H9 (cell line): ENCODE data around the gene PBX1. TPM values are rescaled to one million over a fixed set of nuclear protein-coding genes. Genes with fewer than 3 reads are reported as not detected.

Source experiments
- DNase-seq: peaks from one replicate; pipeline ENCODE4 v3.0.0-alpha.2; 2017
- H2AFZ ChIP-seq: one replicate; pipeline ENCODE4 v1.6.1; 2013; ENCODE audit warnings: mild to moderate bottlenecking, low read length, control low read depth, moderate library complexity
- H2AK5ac ChIP-seq: 2 replicates; pipeline ENCODE4 v1.6.1; 2013; ENCODE audit warnings: low read length, control low read depth, mixed read lengths; ENCODE audit not compliant: insufficient read length
- H2BK120ac ChIP-seq: one replicate; pipeline ENCODE4 v1.6.1; 2013; ENCODE audit warnings: low read depth, mild to moderate bottlenecking, low read length, control low read depth, inconsistent platforms; ENCODE audit not compliant: poor library complexity, severe bottlenecking
- H2BK12ac ChIP-seq: 2 replicates; pipeline ENCODE4 v1.6.1; 2013; ENCODE audit warnings: low read length, control low read depth, mixed read lengths, low read depth; ENCODE audit not compliant: insufficient read length
- H2BK15ac ChIP-seq: 2 replicates; pipeline ENCODE4 v1.6.1; 2013; ENCODE audit warnings: low read depth, low read length, control low read depth
- H2BK20ac ChIP-seq: one replicate; pipeline ENCODE4 v1.6.1; 2013; ENCODE audit warnings: low read depth, mild to moderate bottlenecking, low read length, control low read depth, inconsistent platforms; ENCODE audit not compliant: poor library complexity, severe bottlenecking
- H2BK5ac ChIP-seq: 2 replicates; pipeline ENCODE4 v1.6.1; 2013; ENCODE audit warnings: low read length, control low read depth, mixed read lengths; ENCODE audit not compliant: insufficient read length
- H3K14ac ChIP-seq: 2 replicates; pipeline ENCODE4 v1.6.1; 2013; ENCODE audit warnings: low read length, control low read depth; ENCODE audit not compliant: insufficient read depth
- H3K18ac ChIP-seq: 2 replicates; pipeline ENCODE4 v1.6.1; 2013; ENCODE audit warnings: low read depth, mild to moderate bottlenecking, mixed read lengths, low read length, control low read depth; ENCODE audit not compliant: insufficient read length
- H3K23ac ChIP-seq: 2 replicates; pipeline ENCODE4 v1.6.1; 2013; ENCODE audit warnings: low read length, control low read depth, mixed read lengths, low read depth; ENCODE audit not compliant: insufficient read length
- H3K23me2 ChIP-seq: 2 replicates; pipeline ENCODE4 v1.6.1; 2013; ENCODE audit warnings: low read depth, mild to moderate bottlenecking, mixed read lengths, low read length, control low read depth; ENCODE audit not compliant: insufficient read length, poor library complexity, severe bottlenecking
- H3K27ac ChIP-seq: 2 replicates; pipeline ENCODE4 v1.5.1; 2013; ENCODE audit warnings: low read length, control low read depth, mixed read lengths, low read depth; ENCODE audit not compliant: insufficient read length
- H3K27me3 ChIP-seq: 2 replicates; pipeline ENCODE4 v1.6.1; 2013; ENCODE audit warnings: low read length, control low read depth, inconsistent platforms; ENCODE audit not compliant: insufficient read depth
- H3K4ac ChIP-seq: 2 replicates; pipeline ENCODE4 v1.6.1; 2013; ENCODE audit warnings: low read depth, mild to moderate bottlenecking, control low read depth, inconsistent platforms, low read length, moderate library complexity
- H3K4me1 ChIP-seq: 2 replicates; pipeline ENCODE4 v1.6.1; 2013; ENCODE audit warnings: low read length, control low read depth, inconsistent platforms; ENCODE audit not compliant: insufficient read depth
- H3K4me2 ChIP-seq: 2 replicates; pipeline ENCODE4 v1.6.1; 2013; ENCODE audit warnings: low read length, control low read depth, mixed read lengths; ENCODE audit not compliant: insufficient read length, insufficient read depth
- H3K56ac ChIP-seq: 2 replicates; pipeline ENCODE4 v1.6.1; 2013; ENCODE audit warnings: low read depth, mild to moderate bottlenecking, mixed read lengths, low read length, control low read depth; ENCODE audit not compliant: insufficient read length
- H3K79me1 ChIP-seq: 2 replicates; pipeline ENCODE4 v1.6.1; 2013; ENCODE audit warnings: low read depth, mild to moderate bottlenecking, moderate library complexity, low read length, control low read depth, inconsistent platforms; ENCODE audit not compliant: insufficient read depth, poor library complexity, severe bottlenecking
- H3K79me2 ChIP-seq: 2 replicates; pipeline ENCODE4 v1.6.1; 2013; ENCODE audit warnings: low read length, control low read depth, inconsistent platforms; ENCODE audit not compliant: insufficient read depth
- H3K9ac ChIP-seq: 2 replicates; pipeline ENCODE4 v1.6.1; 2013; ENCODE audit warnings: low read length, control low read depth, mixed read lengths; ENCODE audit not compliant: insufficient read length; ENCODE audit errors: extremely low read depth
- H3K9me3 ChIP-seq: one replicate; pipeline ENCODE4 v1.6.1; 2013; ENCODE audit warnings: low read depth, low read length, inconsistent platforms; ENCODE audit not compliant: control insufficient read depth
- H3T11ph ChIP-seq: one replicate; pipeline ENCODE4 v1.6.1; 2013; ENCODE audit warnings: mild to moderate bottlenecking, low read length, control low read depth, inconsistent platforms
- H4K20me1 ChIP-seq: one replicate; pipeline ENCODE4 v1.6.1; 2013; ENCODE audit not compliant: control insufficient read depth, insufficient read length, insufficient read depth
- H4K5ac ChIP-seq: 2 replicates; pipeline ENCODE4 v1.6.1; 2013; ENCODE audit warnings: low read depth, mild to moderate bottlenecking, mixed read lengths, low read length, control low read depth; ENCODE audit not compliant: insufficient read length
- H4K8ac ChIP-seq: replicated peaks from 2 replicates; pipeline ENCODE4 v1.6.1; 2013; ENCODE audit warnings: low read length, control low read depth, mixed read lengths, low read depth; ENCODE audit not compliant: insufficient read length
- H4K91ac ChIP-seq: 2 replicates; pipeline ENCODE4 v1.6.1; 2013; ENCODE audit warnings: low read depth, mild to moderate bottlenecking, moderate library complexity, mixed read lengths, low read length, control low read depth; ENCODE audit not compliant: insufficient read length
- H3K27ac Mint-ChIP-seq, 3 experiments: 2 replicates in 2 of 3; 3 replicates in 1 of 3; pipeline ENCODE4 v1.8.0; 2020 to 2021; ENCODE audit warnings: mixed read lengths in 3 of 3, mild to moderate bottlenecking in 1 of 3, moderate library complexity in 1 of 3
- H3K27me3 Mint-ChIP-seq: 2 replicates; pipeline ENCODE4 v1.8.0; 2021; ENCODE audit warnings: low read depth, mild to moderate bottlenecking, moderate library complexity, mixed read lengths
- H3K36me3 Mint-ChIP-seq, 3 experiments: 2 replicates in 2 of 3; 3 replicates in 1 of 3; pipeline ENCODE4 v1.8.0; 2020 to 2021; ENCODE audit warnings: low read depth in 3 of 3, mixed read lengths in 3 of 3; ENCODE audit not compliant: insufficient read depth in 1 of 3
- H3K4me1 Mint-ChIP-seq, 2 experiments: 2 replicates each; pipeline ENCODE4 v1.8.0; 2020; ENCODE audit warnings: mixed read lengths in 2 of 2
- H3K4me3 Mint-ChIP-seq, 2 experiments: 2 replicates in 1 of 2; 3 replicates in 1 of 2; pipeline ENCODE4 v1.8.0; 2020 to 2021; ENCODE audit warnings: mild to moderate bottlenecking in 2 of 2, mixed read lengths in 2 of 2, moderate library complexity in 1 of 2
- H3K9me3 Mint-ChIP-seq, 2 experiments: 2 replicates in 1 of 2; 3 replicates in 1 of 2; pipeline ENCODE4 v1.8.0; 2020; ENCODE audit warnings: mild to moderate bottlenecking in 2 of 2, mixed read lengths in 2 of 2, moderate library complexity in 1 of 2
- CTCF ChIP-seq: fragments of 200-600 bp; sonication (generic); conservative IDR thresholded peaks from 3 replicates; pipeline ENCODE4 v1.8.0; 2021; ENCODE audit warnings: antibody characterized with exemption, mild to moderate bottlenecking
- whole genome bisulfite sequencing: extraction: QIAGEN DNeasy Blood & Tissue Kit; methylation state at CpG from one replicate; pipeline ENCODE4 v1.1.7; 2013; ENCODE audit warnings: missing lambda C conversion rate, low lambda C conversion rate, mixed read lengths; ENCODE audit not compliant: insufficient read length; ENCODE audit errors: extremely low coverage; 5-methylcytosine and 5-hydroxymethylcytosine counted together
- total RNA-seq: library from RNA; stranded (reverse); gene quantifications from 2 replicates; pipeline ENCODE4 v1.2.1, GENCODE V29; 2021

Gene PBX1
- total RNA-seq, 1 experiment from 2014 or later: 142 TPM

GRCh38 chr1:164813776-164814175 lies 254.8 kb downstream of the PBX1 start:
- Histone ChIP-seq H2BK12ac (no peak overlapping the region), H4K8ac (no peak overlapping the region), H3K79me2 (no peaks in the 10 kb centered on the region), H3K4ac (no peak overlapping the region), H2BK15ac (no peak overlapping the region), H3K4me2 (no peak overlapping the region), H3K23me2 (no peaks in the 10 kb centered on the region), H3K23ac (no peak overlapping the region), H4K91ac (no peak overlapping the region), H2BK5ac (no peak overlapping the region), H3K79me1 (no peaks in the 10 kb centered on the region), H2AFZ (no peak overlapping the region), H2BK120ac (no peak overlapping the region), H3K27ac (no peak overlapping the region), H3K9ac (no peak overlapping the region), H4K5ac (no peak overlapping the region), H4K20me1 (no peaks in the 10 kb centered on the region), H3K9me3 (no peaks in the 10 kb centered on the region), H3T11ph (no peak overlapping the region), H3K18ac (no peak overlapping the region), H3K4me1 (no peaks in the 10 kb centered on the region), H2BK20ac (no peak overlapping the region), H2AK5ac (no peak overlapping the region), H3K27me3 (no peaks in the 10 kb centered on the region), H3K56ac (no peak overlapping the region), H3K14ac (no peak overlapping the region)
- TF ChIP-seq CTCF: no peak
- peaks cover 22 to 60% (median 42%) of the 10 kb centered on the region in 3 experiments; a peak in 6 of 7 replicates for H3K36me3 Mint-ChIP-seq
- DNase-seq: no peak
- no CpG with 5 or more reads among the region's 1 CpG for WGBS
- H3K4me3 Mint-ChIP-seq: no peak overlapping the region
- peaks cover 0 to 11% of the 10 kb centered on the region in 2 experiments; a peak in 3 of 4 replicates for H3K4me1 Mint-ChIP-seq
- H3K9me3 Mint-ChIP-seq: no peaks in the 10 kb centered on the region
- no peak overlapping the region for H3K27ac Mint-ChIP-seq
- no peaks in the 10 kb centered on the region for H3K27me3 Mint-ChIP-seq
